GM18867 (cell line): ENCODE data around the gene SFXN3.

ENCODE experiments used
- ATAC-seq: cut with Tn5 transposase; IDR thresholded peaks from one replicate; pipeline ENCODE4 v1.9.1; 2021; ENCODE audit warnings: mild to moderate bottlenecking, moderate library complexity; ENCODE audit not compliant: unreplicated experiment

The SFXN3 gene, protein sequence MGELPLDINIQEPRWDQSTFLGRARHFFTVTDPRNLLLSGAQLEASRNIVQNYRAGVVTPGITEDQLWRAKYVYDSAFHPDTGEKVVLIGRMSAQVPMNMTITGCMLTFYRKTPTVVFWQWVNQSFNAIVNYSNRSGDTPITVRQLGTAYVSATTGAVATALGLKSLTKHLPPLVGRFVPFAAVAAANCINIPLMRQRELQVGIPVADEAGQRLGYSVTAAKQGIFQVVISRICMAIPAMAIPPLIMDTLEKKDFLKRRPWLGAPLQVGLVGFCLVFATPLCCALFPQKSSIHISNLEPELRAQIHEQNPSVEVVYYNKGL

DNA sequence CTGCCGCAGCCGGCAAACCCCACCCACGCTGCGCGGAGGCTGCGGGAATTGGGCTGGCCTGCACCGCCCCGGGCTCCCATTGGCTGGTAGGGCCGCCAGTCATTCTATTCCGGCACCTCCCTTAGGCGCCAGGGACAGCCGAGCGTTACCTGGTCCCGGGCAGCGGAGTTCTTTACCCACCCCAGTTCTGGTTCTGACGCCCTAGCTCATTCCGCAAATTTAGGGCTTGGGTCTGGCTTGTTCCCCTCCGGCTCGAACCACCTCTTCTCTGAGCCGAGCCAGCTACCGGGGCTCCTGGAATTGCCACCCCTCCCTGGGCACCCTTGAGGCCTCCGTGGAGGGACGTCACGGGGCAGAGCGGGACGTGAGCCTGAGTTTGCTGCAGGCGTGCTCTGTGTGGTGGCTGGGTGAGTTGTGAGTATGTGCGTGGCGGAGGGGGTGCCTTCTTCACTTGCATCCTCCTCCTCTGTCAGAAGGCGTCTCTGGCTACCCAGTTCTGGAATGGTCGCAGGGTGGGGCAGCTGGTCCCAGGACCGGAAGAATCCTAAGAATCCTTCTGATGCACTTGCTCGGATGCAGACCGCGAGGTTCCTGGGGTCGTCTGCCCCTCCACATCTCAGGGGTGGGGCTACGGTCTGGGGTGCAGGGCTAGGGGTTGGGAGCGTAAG is at the start of gene SFXN3, which contains the start of gene PDZD7:
Gene SFXN3, plus strand, starts transcription at position 107 of the 668 bp plus-strand sequence. CDS start 3,461 bp downstream, outside the sequence.
Gene PDZD7, minus strand, starts transcription at position 2 of the 668 bp plus-strand sequence. CDS start 910 bp downstream, outside the sequence.
- ATAC-seq, result peak; percentile 95

DNA sequence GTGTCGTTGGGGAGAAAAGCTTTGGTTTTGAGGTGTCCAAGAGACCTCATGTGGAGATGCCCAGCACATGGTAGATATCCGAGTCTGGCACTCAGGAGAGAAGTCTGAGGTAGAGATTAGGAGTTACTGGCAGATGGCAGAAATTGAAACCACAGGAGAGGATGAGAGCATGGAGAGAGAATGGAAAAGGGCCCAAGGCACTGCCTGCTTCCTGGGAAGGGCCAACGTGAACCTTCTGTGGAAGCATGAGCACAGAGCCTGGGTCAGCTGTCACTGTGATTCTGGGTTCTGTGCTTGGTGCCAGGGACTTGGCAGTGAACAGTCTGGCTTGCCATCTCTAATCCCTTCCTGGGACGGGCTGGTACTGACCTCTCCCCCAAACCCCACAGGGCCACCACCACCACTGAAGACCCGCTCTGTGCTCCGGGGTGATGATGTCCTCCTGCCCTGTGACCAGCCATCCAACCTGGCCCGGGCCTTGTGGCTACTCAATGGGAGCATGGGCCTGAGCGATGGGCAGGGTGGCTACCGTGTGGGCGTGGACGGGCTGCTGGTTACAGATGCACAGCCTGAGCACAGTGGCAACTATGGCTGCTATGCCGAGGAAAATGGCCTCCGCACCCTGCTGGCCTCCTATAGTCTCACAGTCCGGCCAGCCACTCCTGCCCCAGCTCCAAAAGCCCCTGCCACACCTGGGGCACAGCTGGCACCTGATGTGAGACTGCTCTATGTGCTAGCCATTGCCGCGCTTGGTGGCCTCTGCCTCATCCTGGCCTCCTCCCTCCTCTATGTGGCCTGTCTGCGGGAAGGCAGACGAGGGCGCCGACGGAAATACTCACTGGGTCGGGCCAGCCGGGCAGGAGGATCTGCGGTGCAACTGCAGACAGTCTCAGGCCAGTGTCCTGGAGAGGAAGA is 47.9 kb upstream of the SFXN3 start:
- ATAC-seq, result no peak

DNA sequence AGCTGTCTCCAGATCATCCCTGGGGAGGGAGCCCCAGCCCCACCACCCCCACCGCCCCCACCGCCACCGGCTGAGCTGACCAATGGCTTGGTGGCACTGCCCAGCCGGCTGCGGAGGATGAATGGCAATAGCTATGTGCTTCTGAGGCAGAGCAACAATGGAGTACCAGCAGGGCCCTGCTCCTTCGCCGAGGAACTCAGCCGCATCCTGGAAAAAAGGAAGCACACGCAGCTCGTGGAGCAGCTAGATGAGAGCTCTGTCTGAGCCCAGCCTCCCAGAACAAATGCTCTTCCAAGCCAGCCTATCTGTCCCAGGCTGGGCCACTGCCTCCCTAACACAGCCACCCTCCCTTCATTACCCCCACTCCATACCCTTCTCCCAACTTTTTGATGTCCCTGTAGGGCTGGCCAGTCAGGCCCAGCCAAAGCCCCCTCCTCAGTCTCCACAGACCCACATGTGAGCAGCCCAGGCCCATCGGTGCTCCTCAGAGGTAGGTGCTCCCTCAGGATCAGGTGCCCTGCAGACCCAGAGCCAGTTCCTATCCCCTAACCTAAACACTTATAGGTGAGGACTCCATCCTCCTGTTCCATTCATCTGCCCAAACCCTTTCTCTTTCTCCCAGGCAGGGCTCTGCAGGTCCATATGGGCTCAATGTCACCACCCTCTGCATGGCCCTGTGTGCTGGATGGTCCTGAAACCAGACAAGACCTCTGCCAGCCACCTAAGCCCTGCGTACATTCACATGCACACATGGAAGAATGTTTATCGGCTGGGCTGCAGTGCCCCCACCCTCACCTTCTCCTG is 47.0 kb upstream of the SFXN3 start:
- no peak for ATAC-seq

DNA sequence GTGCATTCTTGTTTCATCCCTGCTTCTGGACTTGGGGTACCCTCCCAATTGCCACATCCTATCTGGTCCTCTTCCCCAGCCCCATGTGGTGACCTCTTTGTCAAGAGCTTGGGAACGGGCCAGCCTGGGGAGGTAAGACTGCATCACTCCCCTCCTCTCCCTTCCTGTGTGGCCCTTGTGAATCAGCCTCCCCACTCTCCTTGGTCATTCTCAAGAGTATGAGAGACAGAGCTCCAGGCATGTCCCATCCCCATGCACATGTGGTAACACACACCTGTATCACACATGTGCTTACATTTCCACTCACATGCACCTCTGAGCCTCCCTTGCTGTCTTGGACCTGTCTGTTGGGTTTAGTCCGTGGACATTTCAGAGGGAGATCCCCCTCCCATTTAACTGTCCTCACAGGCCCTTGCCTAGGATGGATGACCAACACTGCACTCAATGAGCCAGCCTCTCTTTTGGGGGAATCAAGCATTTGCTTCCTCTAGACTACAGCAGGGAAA is 46.3 kb upstream of the SFXN3 start:
- ATAC-seq, result no peak

DNA sequence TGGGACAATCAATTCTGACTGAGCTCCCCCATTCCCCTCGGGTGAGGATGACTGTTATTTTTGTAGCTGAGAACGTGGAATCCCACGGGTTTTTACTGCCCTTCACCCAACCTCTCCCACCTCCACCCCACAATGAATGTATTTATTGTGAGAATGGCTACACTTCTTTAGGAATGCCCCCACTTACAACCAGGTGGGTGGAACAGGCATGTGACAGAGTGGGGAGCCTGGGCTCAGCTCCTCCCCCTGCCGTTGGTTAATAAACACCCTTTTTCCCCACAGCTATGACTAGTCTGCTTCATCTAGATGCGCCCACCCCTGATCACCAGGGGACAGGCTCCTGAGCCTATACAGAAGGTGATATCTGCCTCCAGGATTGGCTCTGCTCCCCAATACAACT is 45.7 kb upstream of the SFXN3 start:
- no peak for ATAC-seq

DNA sequence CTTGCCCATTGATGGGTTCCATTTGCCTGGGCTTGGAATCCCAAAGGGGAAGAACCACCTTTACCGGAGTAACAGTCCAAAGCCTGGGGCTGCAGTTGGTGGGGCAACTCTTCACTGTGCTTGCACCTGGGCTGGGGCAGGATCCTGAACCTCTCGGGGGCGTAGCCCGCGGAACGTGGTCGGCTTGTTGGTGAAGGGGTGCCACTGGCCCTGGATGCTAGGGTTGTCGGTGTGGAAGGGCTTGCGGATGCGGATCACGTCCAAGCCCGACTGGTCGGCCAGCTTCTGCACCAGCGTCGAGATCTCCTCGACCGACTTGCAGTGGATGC is 44.4 kb upstream of the SFXN3 start:
- no peak for ATAC-seq

DNA sequence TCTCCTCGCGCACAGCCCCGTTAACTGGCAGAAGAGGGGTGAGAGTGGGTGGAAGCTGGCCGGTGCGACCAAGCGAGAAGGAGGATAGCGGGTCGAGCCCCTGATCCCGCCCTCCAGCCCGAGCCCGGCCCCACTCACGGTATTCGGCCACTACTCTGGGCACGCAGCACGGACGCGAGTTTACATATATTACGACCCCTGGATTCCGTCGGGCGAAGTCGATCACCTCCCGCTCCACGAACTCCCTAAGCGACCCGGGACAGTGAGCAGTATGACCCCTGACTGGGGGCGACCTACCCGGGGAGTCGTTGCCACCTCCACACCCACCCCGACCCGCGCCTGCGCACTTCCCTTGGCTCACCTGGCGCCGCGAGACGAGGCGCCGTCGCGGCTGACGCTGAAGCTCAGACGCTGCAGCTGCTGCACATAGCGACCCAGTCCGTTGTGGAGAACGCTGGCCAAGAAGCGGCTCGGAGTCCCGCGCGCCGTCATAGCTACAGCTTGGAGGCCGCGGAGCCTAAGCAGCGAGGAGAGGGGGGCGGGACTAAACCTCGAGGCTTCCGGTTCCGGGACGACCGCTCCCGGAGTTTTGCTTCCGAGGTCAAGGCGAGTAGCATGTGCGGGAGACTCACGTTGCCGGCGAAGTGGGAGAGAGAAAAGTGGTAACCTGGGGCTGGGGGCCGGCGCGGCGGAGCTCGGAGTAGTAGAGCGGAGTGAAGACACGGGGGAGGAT is 43.9 kb upstream of the SFXN3 start, which contains the start of the genes MRPL43 and TWNK:
Gene MRPL43, minus strand, starts transcription at position 546 of the 733 bp plus-strand sequence. Its CDS starts 54 bp downstream, at position 492.
Gene TWNK, plus strand, starts transcription at position 592 of the 733 bp plus-strand sequence. CDS start 668 bp downstream, outside the sequence.
- peak; percentile 78 for ATAC-seq

DNA sequence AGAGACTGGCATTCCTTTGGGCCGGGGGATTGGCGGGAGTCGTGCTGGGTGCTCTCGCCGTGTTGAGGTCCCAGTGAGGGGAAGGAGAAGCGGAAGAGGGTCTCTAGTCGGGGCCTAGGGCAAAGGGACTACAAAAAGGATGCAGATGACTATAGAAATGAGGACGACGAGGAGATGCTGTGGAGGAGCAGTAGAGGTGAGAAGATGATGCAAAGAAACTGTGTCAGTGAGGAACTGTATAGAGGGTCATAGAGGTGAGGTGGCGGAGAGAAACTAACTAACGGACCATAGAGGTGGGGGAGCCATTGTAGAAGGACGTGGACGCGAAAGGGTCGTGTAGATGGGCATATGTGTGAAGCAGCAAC is 43.4 kb upstream of the SFXN3 start:
- no peak for ATAC-seq

DNA sequence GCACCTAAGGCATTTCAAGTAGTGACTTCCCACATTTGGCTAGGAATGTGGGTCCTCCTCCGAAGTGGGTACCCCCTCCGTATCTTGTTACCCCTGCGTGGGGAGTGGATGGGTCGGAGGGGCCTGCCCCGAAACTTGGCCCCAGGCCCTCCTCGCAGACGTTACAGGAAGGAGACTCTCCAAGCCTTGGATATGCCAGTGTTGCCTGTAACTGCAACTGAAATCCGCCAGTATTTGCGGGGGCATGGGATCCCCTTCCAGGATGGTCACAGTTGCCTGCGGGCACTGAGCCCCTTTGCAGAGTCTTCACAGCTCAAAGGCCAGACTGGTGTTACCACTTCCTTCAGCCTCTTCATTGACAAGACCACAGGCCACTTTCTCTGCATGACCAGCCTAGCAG is 42.9 kb upstream of the SFXN3 start:
- ATAC-seq, result no peak

DNA sequence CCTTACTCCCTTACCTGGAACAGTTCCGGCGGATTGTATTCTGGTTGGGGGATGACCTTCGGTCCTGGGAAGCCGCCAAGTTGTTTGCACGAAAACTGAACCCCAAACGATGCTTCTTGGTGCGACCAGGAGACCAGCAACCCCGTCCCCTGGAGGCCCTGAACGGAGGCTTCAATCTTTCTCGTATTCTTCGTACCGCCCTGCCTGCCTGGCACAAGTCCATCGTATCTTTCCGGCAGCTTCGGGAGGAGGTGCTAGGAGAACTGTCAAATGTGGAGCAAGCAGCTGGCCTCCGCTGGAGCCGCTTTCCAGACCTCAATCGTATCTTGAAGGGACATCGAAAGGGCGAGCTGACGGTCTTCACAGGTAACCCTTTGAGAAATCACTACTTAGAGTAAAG is 41.9 kb upstream of the SFXN3 start:
- ATAC-seq, result no peak

DNA sequence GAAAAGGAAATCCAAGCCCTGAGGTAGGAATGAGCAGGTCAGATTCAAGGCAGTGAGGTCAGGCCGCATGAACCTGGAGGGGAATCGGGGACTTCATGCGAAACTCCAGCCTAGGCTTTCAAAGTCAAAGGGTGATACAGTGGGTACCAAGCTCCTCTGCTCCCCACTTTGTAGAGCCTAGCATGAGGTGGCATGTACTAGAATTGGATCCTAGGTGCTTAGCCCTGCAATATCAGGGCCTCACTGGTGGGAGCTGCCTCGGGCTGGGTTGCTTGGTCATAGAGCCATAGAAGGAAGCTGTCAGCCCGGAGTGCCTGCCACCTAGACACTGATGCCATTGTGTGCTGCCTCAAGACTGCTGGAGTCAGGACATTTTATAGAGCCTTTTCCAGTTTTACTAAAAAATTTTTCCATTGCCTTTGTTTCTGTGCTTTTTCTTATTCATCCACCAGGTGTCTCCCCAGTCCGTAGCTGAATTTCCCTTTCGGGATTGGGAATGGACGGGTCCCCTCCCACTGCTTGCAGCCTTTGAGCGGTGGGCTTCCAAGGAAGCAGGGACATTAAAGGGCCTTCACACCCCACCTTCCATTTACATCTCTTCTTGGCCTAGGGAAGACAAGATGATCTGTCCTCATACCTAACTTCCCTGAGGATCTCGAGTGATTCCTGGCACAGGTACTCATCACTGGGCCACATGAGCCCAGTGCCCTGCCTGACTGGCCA is 36.9 kb upstream of the SFXN3 start:
- ATAC-seq, result no peak

DNA sequence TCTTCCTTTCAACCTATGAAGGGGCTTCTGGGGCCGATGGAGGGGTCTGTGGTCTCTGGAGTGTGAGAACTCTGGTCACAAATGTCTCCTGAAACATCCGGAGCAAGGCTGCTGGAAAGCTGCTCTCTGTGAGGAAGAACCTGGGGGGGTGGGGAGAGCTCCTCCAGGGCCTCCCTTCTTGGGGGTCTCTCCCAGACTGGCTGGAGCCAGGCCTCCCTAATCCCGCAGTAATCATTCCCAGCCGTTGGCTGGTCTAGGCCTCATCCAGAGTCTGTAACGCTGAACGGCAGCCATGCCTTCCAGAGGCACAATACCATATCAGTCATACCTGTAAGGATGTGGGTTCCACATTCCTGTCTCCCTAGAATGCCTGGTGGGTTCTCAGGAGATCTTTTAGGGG is 35.9 kb upstream of the SFXN3 start:
- no peak for ATAC-seq

DNA sequence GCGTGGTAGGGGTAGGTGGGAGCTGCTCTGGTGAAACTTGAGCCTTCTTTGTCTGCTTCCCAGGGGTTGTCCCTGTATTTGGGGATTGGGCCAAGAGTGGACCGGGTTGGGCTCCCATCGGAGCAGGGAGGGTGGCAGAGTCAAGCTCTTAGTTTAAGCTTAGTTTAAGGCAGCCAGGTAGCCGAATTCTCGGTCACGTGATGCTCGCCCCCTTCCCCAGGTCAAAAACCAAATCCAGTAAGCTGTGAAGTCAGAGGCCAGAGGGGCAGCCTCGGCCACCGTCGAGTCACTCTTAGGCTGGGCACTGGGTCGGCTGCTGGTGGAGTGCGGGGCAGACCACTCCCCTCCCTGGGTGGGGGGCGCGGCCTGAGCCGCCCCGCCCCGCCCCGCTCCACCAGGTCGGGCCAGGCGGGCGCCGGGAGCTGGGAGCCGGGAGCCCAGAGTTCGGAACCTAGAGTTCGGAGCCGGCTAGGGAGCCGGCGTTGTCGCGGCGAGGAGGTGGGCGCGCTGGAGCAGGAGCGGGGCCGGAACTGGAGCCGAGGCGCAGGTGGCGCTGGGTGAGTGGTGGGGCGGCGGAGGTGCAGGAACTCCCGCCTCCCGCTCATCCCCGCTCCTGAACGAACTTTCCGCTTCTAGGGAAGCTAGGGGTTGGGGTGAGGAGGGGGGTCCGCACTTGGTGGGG is 34.2 kb upstream of the SFXN3 start:
- no peak for ATAC-seq

DNA sequence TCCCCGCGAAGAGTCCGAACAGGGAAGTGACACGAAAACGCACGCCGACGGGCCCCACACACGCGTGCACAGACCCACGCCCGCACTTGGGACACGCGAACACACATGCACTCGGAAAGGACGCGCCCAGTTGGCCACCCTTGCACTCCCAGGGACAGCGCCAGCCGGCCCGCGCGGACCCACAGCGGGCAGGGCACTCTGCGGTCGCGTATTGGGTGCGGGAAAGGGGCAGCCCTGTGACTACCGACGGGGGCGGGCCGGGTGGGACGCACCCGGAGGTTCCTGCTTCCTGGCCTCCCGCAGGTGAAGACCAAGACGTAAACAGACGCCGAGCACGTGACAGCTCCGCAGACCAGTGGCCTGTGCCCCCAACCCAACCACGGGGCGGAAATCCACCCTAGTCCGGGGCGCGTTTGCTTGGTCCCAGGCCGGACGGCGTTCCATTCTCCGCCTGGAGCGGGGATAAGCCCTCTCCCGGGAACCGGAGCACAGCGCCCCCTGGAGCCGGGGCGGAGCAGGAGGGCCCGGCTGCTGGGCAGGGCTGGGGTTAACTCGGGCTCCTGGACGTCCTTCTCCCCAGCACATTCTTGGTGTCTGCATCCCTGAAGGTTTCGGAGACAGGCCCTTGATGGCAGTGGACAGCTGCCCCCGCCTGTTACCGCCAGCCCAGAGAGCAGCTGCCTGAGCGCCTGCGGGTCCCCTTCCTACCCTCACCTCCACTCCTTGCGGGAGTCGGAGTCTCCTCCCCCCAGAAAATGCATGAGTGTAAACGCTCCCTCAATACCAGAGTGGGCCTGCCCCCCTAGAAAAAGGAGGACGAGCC is 33.5 kb upstream of the SFXN3 start:
- peak; percentile 37 for ATAC-seq

DNA sequence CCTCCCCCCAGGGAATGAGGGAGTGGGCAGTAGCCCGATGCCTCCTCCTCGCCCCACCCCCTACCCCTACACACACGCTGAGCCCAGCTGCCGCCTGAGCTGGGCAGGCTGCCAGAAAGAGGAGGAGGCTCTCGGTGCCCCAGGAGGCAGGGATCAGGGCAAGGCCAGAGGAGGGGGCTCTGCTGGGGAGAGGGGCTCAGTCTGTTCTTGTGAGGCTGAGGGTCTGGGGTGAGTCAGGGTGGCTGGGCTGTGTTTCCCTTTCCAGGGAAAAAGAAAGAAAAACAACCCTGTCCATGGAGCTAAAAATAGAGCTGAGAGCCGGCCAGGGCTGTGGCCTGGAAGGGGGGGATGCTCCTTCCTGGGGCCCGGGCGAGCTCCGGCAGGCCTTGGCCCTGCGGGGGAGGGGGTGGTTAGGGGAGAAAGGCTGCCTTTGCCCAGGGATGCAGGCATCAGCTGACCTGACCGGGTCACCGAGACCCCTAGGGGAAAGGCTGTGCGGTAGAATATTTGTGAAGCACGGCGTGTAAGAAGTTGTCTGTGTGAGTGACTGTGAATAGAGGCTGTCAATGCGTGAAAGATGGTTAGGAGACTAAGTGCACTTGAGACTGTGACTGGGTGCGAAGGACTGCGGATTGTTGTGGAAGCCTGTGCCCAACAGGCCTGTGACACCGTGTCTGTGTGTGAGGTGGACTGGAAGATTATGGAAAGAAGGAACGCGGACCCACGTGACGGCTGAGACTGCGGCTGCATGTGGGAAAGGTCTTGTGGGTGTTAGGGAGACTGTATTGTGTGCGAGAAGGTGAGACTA is 32.6 kb upstream of the SFXN3 start:
- peak; percentile 25 for ATAC-seq

DNA sequence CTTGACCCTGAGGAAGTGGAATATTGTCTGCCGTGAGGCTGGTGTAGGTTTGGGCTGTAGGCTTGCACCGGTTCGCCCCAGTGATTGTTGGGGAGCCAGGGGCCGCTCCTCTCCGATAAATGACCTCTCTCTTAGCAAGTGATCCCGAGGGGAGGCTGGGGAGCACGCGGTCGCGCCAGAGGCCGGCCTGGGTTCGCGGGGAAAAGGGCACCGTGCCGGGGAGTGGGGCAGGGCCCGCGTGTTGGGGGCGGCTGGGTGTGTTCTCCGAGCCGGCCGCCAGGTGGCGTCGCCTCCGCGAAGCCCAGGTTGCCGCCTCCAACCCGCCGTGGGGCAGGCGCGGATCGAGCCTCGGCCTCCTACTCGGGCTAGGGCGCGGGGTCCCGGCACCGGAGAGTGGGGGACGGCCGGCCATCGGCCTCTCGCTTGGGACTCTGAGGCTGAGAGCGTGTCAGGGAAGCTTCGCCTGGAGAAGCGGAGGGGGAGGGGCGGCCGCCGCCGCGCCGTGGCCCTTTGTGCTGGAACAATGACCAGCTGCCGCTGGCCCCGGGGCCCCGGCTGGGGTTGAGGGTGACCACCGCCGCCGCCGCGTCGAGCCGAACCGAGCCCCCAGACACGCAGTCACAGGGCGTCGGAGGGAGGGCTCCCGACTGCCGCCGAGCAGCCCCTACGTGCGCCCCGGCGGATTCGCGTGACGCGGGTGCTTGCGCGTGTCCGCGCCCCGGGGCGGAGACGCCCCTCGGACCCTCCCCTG is 31.9 kb upstream of the SFXN3 start:
- ATAC-seq, result peak; percentile 55
